AG09309 (cell line): ENCODE measurements around the gene ADAMTS2.

Source experiments
- DNase-seq: peaks from one replicate; pipeline ENCODE4 v3.0.0-alpha.2; 2010; ENCODE audit warnings: low read depth
- H3K4me3 ChIP-seq: 2 replicates; pipeline ENCODE4 v1.5.1; 2011; ENCODE audit warnings: mild to moderate bottlenecking, low read depth, low read length, moderate library complexity; ENCODE audit not compliant: control insufficient read depth
- CTCF ChIP-seq: IDR thresholded peaks from 2 replicates; pipeline ENCODE4 v1.5.1; 2011; ENCODE audit warnings: mild to moderate bottlenecking, low read depth, low read length, inconsistent platforms; ENCODE audit not compliant: insufficient read depth, control insufficient read depth; ENCODE audit errors: missing control alignments

Gene ADAMTS2

GRCh38 chr5:179241175-179241574 is 104.1 kb downstream of the ADAMTS2 start:
- H3K4me3 ChIP-seq: no peak overlapping the region
- DNase-seq: no peak
- TF ChIP-seq CTCF: no peak

GRCh38 chr5:179240561-179240960 is 104.7 kb downstream of the ADAMTS2 start:
- no peak for DNase-seq
- H3K4me3 ChIP-seq: no peak overlapping the region
- no peak for TF ChIP-seq CTCF

- DNase-seq: no peak
- TF ChIP-seq CTCF: no peak
- H3K4me3 ChIP-seq: no peak overlapping the region
These were observed 105.8 kb downstream of the ADAMTS2 start for GRCh38 chr5:179239256-179240135.

- H3K4me3 ChIP-seq: no peak overlapping the region
- DNase-seq: no peak
- no peak for TF ChIP-seq CTCF
These were observed 106.7 kb downstream of the ADAMTS2 start for GRCh38 chr5:179238628-179238970.

GRCh38 chr5:179237770-179238627 is 107.3 kb downstream of the ADAMTS2 start:
- no peak overlapping the region for H3K4me3 ChIP-seq
- DNase-seq: no peak
- no peak for TF ChIP-seq CTCF

GRCh38 chr5:179235416-179236400 is 109.6 kb downstream of the ADAMTS2 start:
- H3K4me3 ChIP-seq: no peak overlapping the region
- TF ChIP-seq CTCF: no peak
- DNase-seq: no peak
